H1 (cell line): Measurements from ENCODE around the gene OR2F2. TPM values are rescaled to one million over a fixed set of nuclear protein-coding genes. Genes with fewer than 3 reads are reported as not detected.

Experiments
- CTCF ChIA-PET: fragments of 300-600 bp; sonication (Branson Sonifier 250); formaldehyde crosslinking; loops from one replicate; lab custom pipeline; 2021; ENCODE audit not compliant: partially characterized antibody; lab: Charles Lee
- POLR2A ChIA-PET: fragments of 300-600 bp; sonication (Branson Sonifier 250); formaldehyde crosslinking; loops from one replicate; lab custom pipeline; 2021; ENCODE audit warnings: inconsistent platforms; ENCODE audit not compliant: partially characterized antibody; lab: Charles Lee
- DNase-seq, 2 experiments: peaks; one replicate each; pipeline versions ENCODE4 v3.0.0 to v3.0.0-alpha.2; 2010 to 2022; ENCODE audit warnings: low spot score in 2 of 2, low read depth in 1 of 2, mixed read lengths in 1 of 2
- FAIRE-seq: peaks from 2 replicates; lab custom pipeline; 2011; peaks lifted over from hg19 to GRCh38; lab: Jason Lieb, UNC
- H2AFZ ChIP-seq: 2 replicates; pipeline ENCODE4 v1.8.1; 2012; ENCODE audit warnings: low read length, inconsistent platforms
- H2AK5ac ChIP-seq: 2 replicates; pipeline ENCODE4 v1.6.1; 2013; ENCODE audit warnings: low read depth, low read length
- H2BK120ac ChIP-seq: replicated peaks from 2 replicates; pipeline ENCODE3; 2013; ENCODE audit warnings: low read depth, low read length, inconsistent platforms
- H2BK12ac ChIP-seq: 2 replicates; pipeline ENCODE4 v1.6.1; 2013; ENCODE audit warnings: low read depth, low read length
- H2BK15ac ChIP-seq: 2 replicates; pipeline ENCODE4 v1.6.1; 2013; ENCODE audit warnings: low read length
- H2BK20ac ChIP-seq: 2 replicates; pipeline ENCODE4 v1.6.1; 2013; ENCODE audit warnings: low read length
- H2BK5ac ChIP-seq: 2 replicates; pipeline ENCODE4 v1.6.1; 2013; ENCODE audit warnings: low read depth, low read length
- H3K14ac ChIP-seq: 2 replicates; pipeline ENCODE4 v1.6.1; 2013; ENCODE audit warnings: inconsistent platforms; ENCODE audit not compliant: insufficient read length
- H3K18ac ChIP-seq: 2 replicates; pipeline ENCODE4 v1.6.1; 2013; ENCODE audit warnings: low read length; ENCODE audit errors: extremely low read depth
- H3K23ac ChIP-seq: 2 replicates; pipeline ENCODE4 v1.6.1; 2013; ENCODE audit warnings: inconsistent platforms; ENCODE audit not compliant: insufficient read length
- H3K23me2 ChIP-seq: 2 replicates; pipeline ENCODE4 v1.6.1; 2013; ENCODE audit warnings: low read depth, low read length
- H3K27ac ChIP-seq: 2 replicates; pipeline ENCODE4 v1.6.1; 2011; ENCODE audit warnings: low read depth, low read length, inconsistent platforms
- H3K27me3 ChIP-seq, 4 experiments: replicated peaks in 1 of 4; 1 replicate in 1 of 4; 2 replicates in 3 of 4; pipeline versions ENCODE4 v1.6.1 to v1.8.1; 2011 to 2013; ENCODE audit warnings: low read length in 3 of 4, mild to moderate bottlenecking in 3 of 4, inconsistent platforms in 2 of 4, mixed read lengths in 2 of 4, moderate library complexity in 1 of 4; ENCODE audit not compliant: control insufficient read depth in 3 of 4, insufficient read depth in 3 of 4; ENCODE audit errors: extremely low read depth in 1 of 4
- H3K36me3 ChIP-seq, 4 experiments: 2 replicates each; pipeline versions ENCODE4 v1.6.1 to v1.8.1; 2011 to 2013; ENCODE audit warnings: mild to moderate bottlenecking in 4 of 4, low read length in 3 of 4, moderate library complexity in 2 of 4, control low read depth in 1 of 4, inconsistent platforms in 1 of 4; ENCODE audit not compliant: insufficient read depth in 4 of 4, control insufficient read depth in 2 of 4
- H3K4ac ChIP-seq: replicated peaks from 2 replicates; pipeline ENCODE3; 2013; ENCODE audit warnings: low read length, low read depth, mixed read lengths, inconsistent platforms; ENCODE audit not compliant: insufficient read length
- H3K4me1 ChIP-seq, 4 experiments: replicated peaks in 1 of 4; 1 replicate in 1 of 4; 2 replicates in 3 of 4; pipeline versions ENCODE4 v1.6.1 to v1.8.1; 2011 to 2013; ENCODE audit warnings: low read length in 3 of 4, inconsistent platforms in 2 of 4, mixed read lengths in 1 of 4; ENCODE audit not compliant: insufficient read depth in 4 of 4, control insufficient read depth in 3 of 4
- H3K4me2 ChIP-seq, 2 experiments: 2 replicates each; pipeline versions ENCODE4 v1.6.1 to v1.8.1; 2011 to 2013; ENCODE audit warnings: low read depth in 2 of 2, low read length in 2 of 2, control low read depth in 1 of 2, inconsistent platforms in 1 of 2, mild to moderate bottlenecking in 1 of 2; ENCODE audit not compliant: insufficient read depth in 1 of 2
- H3K4me3 ChIP-seq, 4 experiments: fragments of 200-600, 300-600 bp in 1 of 4; sonication (generic), shearing (Covaris generic), sonication (Bioruptor Twin) in 1 of 4; 2 replicates each; pipeline versions ENCODE4 v1.5.1 to v1.8.1; 2011 to 2016; ENCODE audit warnings: low read length in 4 of 4, low read depth in 3 of 4, control low read depth in 2 of 4, inconsistent platforms in 2 of 4, mild to moderate bottlenecking in 2 of 4, mixed read lengths in 1 of 4, moderate library complexity in 1 of 4; ENCODE audit not compliant: insufficient read depth in 2 of 4; ENCODE audit errors: extremely low read depth in 1 of 4
- H3K56ac ChIP-seq: replicated peaks from 2 replicates; pipeline ENCODE3; 2013; ENCODE audit warnings: low read depth, mild to moderate bottlenecking, mixed read lengths, low read length, inconsistent platforms; ENCODE audit not compliant: insufficient read length
- H3K79me1 ChIP-seq: 2 replicates; pipeline ENCODE4 v1.6.1; 2013; ENCODE audit warnings: low read depth, low read length, control low read depth
- H3K79me2 ChIP-seq, 2 experiments: 2 replicates each; pipeline versions ENCODE4 v1.6.1 to v1.8.1; 2012 to 2013; ENCODE audit warnings: low read length in 2 of 2, mild to moderate bottlenecking in 2 of 2, inconsistent platforms in 1 of 2; ENCODE audit not compliant: insufficient read depth in 2 of 2, control insufficient read depth in 1 of 2
- H3K9ac ChIP-seq, 4 experiments: replicated peaks in 1 of 4; 1 replicate in 1 of 4; 2 replicates in 3 of 4; pipeline versions ENCODE4 v1.6.1 to v1.8.1; 2011 to 2013; ENCODE audit warnings: low read depth in 3 of 4, low read length in 3 of 4, control low read depth in 2 of 4, mild to moderate bottlenecking in 2 of 4, moderate library complexity in 2 of 4, inconsistent platforms in 1 of 4; ENCODE audit errors: extremely low read depth in 1 of 4
- H3K9me3 ChIP-seq, 2 experiments: 2 replicates each; pipeline versions ENCODE4 v1.6.1 to v1.8.1; 2012 to 2013; ENCODE audit warnings: mild to moderate bottlenecking in 2 of 2, moderate library complexity in 2 of 2, control low read depth in 1 of 2, inconsistent platforms in 1 of 2, low read depth in 1 of 2, low read length in 1 of 2, mixed read lengths in 1 of 2; ENCODE audit not compliant: insufficient read depth in 2 of 2
- H4K20me1 ChIP-seq, 2 experiments: replicated peaks in 1 of 2; 2 replicates each; pipeline versions ENCODE3 to v1.8.1; 2011 to 2013; ENCODE audit warnings: inconsistent platforms in 2 of 2, low read length in 2 of 2, mild to moderate bottlenecking in 1 of 2; ENCODE audit not compliant: insufficient read depth in 2 of 2, control insufficient read depth in 1 of 2
- H4K5ac ChIP-seq: 2 replicates; pipeline ENCODE4 v1.6.1; 2013; ENCODE audit warnings: low read length, low read depth, mixed read lengths, inconsistent platforms; ENCODE audit not compliant: insufficient read length
- H4K8ac ChIP-seq: 2 replicates; pipeline ENCODE4 v1.8.0; 2013; ENCODE audit warnings: mild to moderate bottlenecking, moderate library complexity, low read length, inconsistent platforms; ENCODE audit not compliant: insufficient read depth; ENCODE audit errors: extremely low read depth
- H4K91ac ChIP-seq: replicated peaks from 2 replicates; pipeline ENCODE3; 2013; ENCODE audit warnings: low read length, mixed read lengths, inconsistent platforms; ENCODE audit not compliant: insufficient read length
- BRCA1 ChIP-seq: IDR thresholded peaks from 2 replicates; pipeline ENCODE4 v1.6.1; 2012; ENCODE audit warnings: low read depth, low read length, improper control_type of control experiment
- CBX5 ChIP-seq: fragments of 300-800, 300-1000 bp; sonication (generic); IDR thresholded peaks from 2 replicates; pipeline ENCODE4 v1.7.1; 2016; ENCODE audit warnings: antibody characterized with exemption, low read length, low read depth
- CBX8 ChIP-seq: fragments of 300-800, 300-1000 bp; sonication (generic); IDR thresholded peaks from 2 replicates; pipeline ENCODE4 v1.7.1; 2016; ENCODE audit warnings: low read depth, low read length, borderline replicate concordance
- CEBPB ChIP-seq: IDR thresholded peaks from 2 replicates; pipeline ENCODE4 v1.6.1; 2012; ENCODE audit warnings: low read depth, low read length
- CREB1 ChIP-seq: IDR thresholded peaks from 2 replicates; pipeline ENCODE4 v1.6.1; 2012; ENCODE audit warnings: inconsistent platforms
- CTBP2 ChIP-seq: IDR thresholded peaks from 2 replicates; pipeline ENCODE4 v1.7.0; 2011; ENCODE audit warnings: borderline replicate concordance, mild to moderate bottlenecking, moderate library complexity, mixed read lengths, low read length; ENCODE audit not compliant: insufficient read depth, insufficient read length
- EGR1 ChIP-seq: IDR thresholded peaks from 2 replicates; pipeline ENCODE4 v1.6.1; 2011; ENCODE audit warnings: low read depth, low read length, borderline replicate concordance
- GABPA ChIP-seq: IDR thresholded peaks from 2 replicates; pipeline ENCODE4 v1.6.1; 2011; ENCODE audit warnings: mild to moderate bottlenecking, low read length, moderate library complexity, borderline replicate concordance; ENCODE audit not compliant: insufficient read depth
- HDAC6 ChIP-seq: IDR thresholded peaks from one replicate; pipeline ENCODE4 v1.7.1; 2012; ENCODE audit warnings: low read depth, mild to moderate bottlenecking, inconsistent platforms, low read length, moderate library complexity
- JUND ChIP-seq: IDR thresholded peaks from 2 replicates; pipeline ENCODE4 v1.6.1; 2011; ENCODE audit warnings: mild to moderate bottlenecking, improper control_type of control experiment, low read length
- KDM1A ChIP-seq: fragments of 200-600, 300-600 bp; sonication (generic); IDR thresholded peaks from 2 replicates; pipeline ENCODE4 v1.7.1; 2016; ENCODE audit warnings: mild to moderate bottlenecking, low read length, borderline replicate concordance
- MAFK ChIP-seq: IDR thresholded peaks from 2 replicates; pipeline ENCODE4 v1.6.1; 2012; ENCODE audit warnings: low read depth, mild to moderate bottlenecking, improper control_type of control experiment, low read length
- POU5F1 ChIP-seq: IDR thresholded peaks from 2 replicates; pipeline ENCODE4 v1.6.1; 2011; ENCODE audit warnings: low read depth, mild to moderate bottlenecking, low read length, moderate library complexity
- RFX5 ChIP-seq: IDR thresholded peaks from 2 replicates; pipeline ENCODE4 v1.6.1; 2011; ENCODE audit warnings: low read depth, low read length, improper control_type of control experiment, borderline replicate concordance
- WGBS, 2 experiments: shearing (Covaris generic) in 1 of 2; methylation state at CpG; one replicate each; pipeline versions ENCODE4 v1.1.6 to v1.1.7; 2013 to 2015; ENCODE audit warnings: low lambda C conversion rate in 2 of 2, mixed read lengths in 2 of 2, inconsistent platforms in 1 of 2, low coverage in 1 of 2, missing lambda C conversion rate in 1 of 2; ENCODE audit not compliant: insufficient replicate concordance in 2 of 2, insufficient coverage in 1 of 2, insufficient read length in 1 of 2; ENCODE audit errors: extremely low coverage in 1 of 2, missing lambda C conversion rate in 1 of 2; 5-methylcytosine and 5-hydroxymethylcytosine counted together
- polyA plus RNA-seq, 7 experiments: library from polyadenylated mRNA; depleted of rRNA in 3 of 7; stranded (reverse) in 5 of 7; unstranded in 2 of 7; fragments of >200 nt in 5 of 7; fragments of 200-250 nt in 2 of 7; gene quantifications; 1 replicate in 5 of 7; 2 replicates in 1 of 7; 4 replicates in 1 of 7; pipeline versions ENCODE4 v1.2.1 to v1.2.3, GENCODE V29; 2011 to 2013; ENCODE audit warnings: missing spikeins in 2 of 7, mixed read lengths in 2 of 7
- total RNA-seq: library from RNA; stranded (reverse); fragmentation: NEBNext Ultra II Directional; extraction: Animal tissue kit (Norgen Biotek cat#: 25700); gene quantifications from 2 replicates; pipeline ENCODE4 v1.2.1, GENCODE V29; 2021

OR2F2 gene
- total and polyA plus RNA-seq, 2 of the 8 experiments (the other 6 are each of a cell fraction or from before 2014, with no cell fraction given): not detected

GRCh38 chr7:143900230-143900766 lies 34.7 kb upstream of the OR2F2 start:
- Histone ChIP-seq H2BK15ac (no peak overlapping the region), H2AK5ac (no peak overlapping the region), H2BK20ac (no peak overlapping the region), H4K5ac (no peak overlapping the region), H3K36me3 (0 out of 8 replicates have a peak, but pooled peaks cover 0 to 3% (median 0%) of the 10 kb centered on the region in 4 experiments), H3K9me3 (no peaks in the 10 kb centered on the region), H4K8ac (no peak overlapping the region), H3K79me2 (peaks cover 4 to 60% of the 10 kb centered on the region in 2 experiments), H2BK120ac (no peak overlapping the region), H2BK12ac (no peak overlapping the region), H3K27ac (no peak overlapping the region), H4K91ac (no peak overlapping the region), H3K4ac (no peak overlapping the region), H3K56ac (no peak overlapping the region), H3K9ac (no peak overlapping the region; a peak in 1 of 7 replicates), H3K14ac (no peak overlapping the region), H3K4me2 (peak overlapping the region; percentile 80 to 85), H3K23ac (no peak overlapping the region), H4K20me1 (peaks cover 6 to 8% of the 10 kb centered on the region in 2 experiments), H2BK5ac (no peak overlapping the region), H3K18ac (no peak overlapping the region), H3K23me2 (peaks cover 2% of the 10 kb centered on the region; the same call in 1 of the 2 replicates), H3K4me1 (peaks cover 7 to 25% (median 12%) of the 10 kb centered on the region in 4 experiments; a peak in 6 of 7 replicates), H3K27me3 (no peaks in the 10 kb centered on the region), H3K79me1 (0 out of 2 replicates have a peak, but pooled peaks cover 3% of the 10 kb centered on the region), H2AFZ (no peak overlapping the region), H3K4me3 (peak overlapping the region; percentile 15 to 87 (median 82); a peak in 5 of 8 replicates)
- FAIRE-seq (no peak), DNase-seq (no peak)
- 76% methylated on average over 5 of the region's 5 CpGs; no CpG with 5 or more reads in 1 of the 2 experiments for WGBS, 2 experiments
- POLR2A ChIA-PET: interaction anchor here (0.7 to 4.2 kb wide), 2 partner anchors 11 to 15 kb away, joined by 3 to 73 read pairs; no protein-coding TSS in a partner anchor
- CTCF ChIA-PET: interaction anchor here (1.1 to 2.7 kb wide), 8 partner anchors 7 to 125 kb away, joined by 3 to 13 read pairs (median 5); no protein-coding TSS in a partner anchor
- no peak for TF ChIP-seq CREB1
- no peak for TF ChIP-seq CBX5
- TF ChIP-seq RFX5: no peak
- no peak for TF ChIP-seq CBX8
- no peak for TF ChIP-seq CEBPB
- TF ChIP-seq EGR1: no peak
- no peak for TF ChIP-seq GABPA
- TF ChIP-seq JUND: no peak
- TF ChIP-seq BRCA1: no peak
- no peak for TF ChIP-seq POU5F1
- TF ChIP-seq MAFK: no peak
- no peak for TF ChIP-seq KDM1A
- no peak for TF ChIP-seq HDAC6
- TF ChIP-seq CTBP2: no peak
